Fibroblast of skin of back (primary cell): Measurements from ENCODE around the gene ENSA.
"Not testable (repeated sequence)": the region's sequence is repeated elsewhere in the genome, so short reads cannot be mapped to it uniquely, and the experiment has no call there.

Experiments
- DNase-seq: peaks from one replicate; pipeline ENCODE4 v3.0.0-alpha.2; 2013

The ENSA gene

GRCh38 chr1:150621497-150622302, 7.7 kb downstream of the ENSA start:
- DNase-seq, result peak; percentile 61

GRCh38 chr1:150620919-150621318, 8.5 kb downstream of the ENSA start:
- no peak for DNase-seq

DNA sequence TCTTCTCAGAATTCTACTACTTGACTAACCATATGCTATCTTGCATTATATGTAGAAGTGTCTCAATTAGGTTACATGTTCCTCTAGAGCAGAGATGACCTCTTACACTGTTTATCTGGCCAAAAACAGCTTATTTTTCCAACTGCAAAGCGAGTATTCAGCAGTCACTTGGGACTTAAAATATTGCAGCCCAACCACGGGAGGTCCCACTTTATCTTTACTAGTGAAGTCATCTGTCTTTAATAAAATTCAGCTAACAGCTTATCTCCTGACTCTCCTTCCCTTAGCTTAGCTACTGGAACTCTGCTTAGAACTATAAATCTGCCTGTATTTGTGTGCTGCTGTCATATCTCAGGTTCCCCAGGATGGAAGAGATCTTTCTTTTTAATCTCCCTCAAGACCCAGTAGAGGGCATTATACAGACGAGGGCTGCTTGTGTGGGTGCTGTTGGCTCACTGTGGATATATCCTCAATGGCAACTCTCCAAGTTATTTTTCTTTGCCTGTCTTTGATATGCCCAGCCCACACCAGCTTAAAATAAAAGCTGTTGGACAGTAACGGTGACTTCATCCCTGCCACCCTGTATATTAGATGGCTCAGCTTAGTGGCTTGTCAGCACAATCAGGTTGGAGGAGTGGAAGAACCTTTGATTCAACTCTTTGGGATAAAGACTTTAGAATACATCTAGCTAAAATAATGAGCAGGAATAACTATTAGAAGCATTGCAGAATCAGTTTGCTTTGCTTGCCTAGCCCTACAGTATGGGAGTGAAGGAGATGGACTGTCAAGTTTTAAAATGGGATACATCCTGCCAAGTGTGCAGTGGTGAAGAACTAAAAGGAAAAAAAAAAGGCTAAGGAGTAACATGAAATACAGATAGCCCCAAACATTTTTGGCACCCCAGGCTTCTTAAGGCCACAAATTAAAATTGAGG, 9.6 kb downstream of the ENSA start:
- peak; percentile 83 for DNase-seq

- no peak for DNase-seq
Observed at GRCh38 chr1:150615346-150616201, 13.8 kb downstream of the ENSA start.

DNA sequence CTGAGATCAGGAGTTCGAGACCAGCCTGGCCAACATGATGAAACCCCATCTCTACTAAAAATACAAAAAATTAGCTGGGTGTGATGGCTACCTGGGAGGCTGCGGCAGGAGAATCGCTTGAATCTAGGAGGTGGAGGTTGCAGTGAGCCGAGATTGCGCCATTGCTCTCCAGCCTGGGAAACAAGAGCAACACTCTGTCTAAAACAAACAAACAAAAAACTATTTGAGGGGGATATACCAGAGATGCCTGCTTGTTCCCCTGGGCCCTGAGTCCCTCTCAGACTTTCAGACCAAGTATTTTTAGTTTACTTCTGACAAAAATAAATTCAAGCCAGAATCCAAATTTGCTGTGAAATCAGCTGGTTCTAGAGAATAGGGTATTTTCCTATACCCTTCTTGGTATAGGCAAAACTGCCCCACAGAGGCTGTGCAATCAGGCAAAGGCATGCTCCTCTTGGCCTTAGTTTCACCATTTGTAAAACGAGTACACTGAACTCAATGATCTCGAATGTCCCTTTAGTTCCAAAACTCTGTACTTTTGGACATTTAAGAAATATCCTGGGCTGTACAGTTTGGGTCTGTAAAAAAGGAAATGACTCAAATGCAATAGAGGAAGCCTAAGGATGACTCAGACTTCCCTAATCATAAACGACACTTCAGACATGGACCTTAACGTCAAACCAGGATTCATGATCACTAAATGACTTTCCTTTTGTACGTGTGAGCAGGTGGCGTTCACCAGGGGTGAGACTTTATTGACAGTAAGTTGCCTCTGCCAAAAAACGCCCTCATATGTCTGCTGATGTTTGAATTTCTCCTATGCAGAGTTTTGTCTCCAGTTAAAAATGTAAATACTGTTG, 16.1 kb downstream of the ENSA start:
- DNase-seq, result peak; percentile 81

- DNase-seq, result no peak
Observed at GRCh38 chr1:150612014-150612345, 17.4 kb downstream of the ENSA start.

DNA sequence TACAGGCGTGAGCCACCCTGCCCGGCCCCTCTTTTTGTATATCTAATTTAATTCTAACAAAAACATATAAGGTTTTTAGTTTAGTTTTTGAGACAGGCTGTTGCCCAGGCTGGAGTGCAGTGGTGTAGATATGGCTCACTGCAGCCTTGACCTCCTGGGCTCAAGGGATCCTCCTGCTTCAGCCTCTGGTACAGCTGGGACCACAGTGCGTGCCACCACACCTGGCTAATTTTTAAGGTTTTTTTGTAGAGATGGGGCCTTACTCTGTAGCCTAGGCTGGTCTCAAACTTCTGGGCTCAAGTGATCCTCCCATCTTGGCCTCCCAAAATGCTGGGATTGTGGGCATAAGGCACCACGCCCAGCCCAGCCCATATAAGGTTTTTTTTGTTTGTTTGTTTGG, 18.8 kb downstream of the ENSA start:
- no peak for DNase-seq

GRCh38 chr1:150609732-150610131, 19.7 kb downstream of the ENSA start:
- no peak for DNase-seq

DNA sequence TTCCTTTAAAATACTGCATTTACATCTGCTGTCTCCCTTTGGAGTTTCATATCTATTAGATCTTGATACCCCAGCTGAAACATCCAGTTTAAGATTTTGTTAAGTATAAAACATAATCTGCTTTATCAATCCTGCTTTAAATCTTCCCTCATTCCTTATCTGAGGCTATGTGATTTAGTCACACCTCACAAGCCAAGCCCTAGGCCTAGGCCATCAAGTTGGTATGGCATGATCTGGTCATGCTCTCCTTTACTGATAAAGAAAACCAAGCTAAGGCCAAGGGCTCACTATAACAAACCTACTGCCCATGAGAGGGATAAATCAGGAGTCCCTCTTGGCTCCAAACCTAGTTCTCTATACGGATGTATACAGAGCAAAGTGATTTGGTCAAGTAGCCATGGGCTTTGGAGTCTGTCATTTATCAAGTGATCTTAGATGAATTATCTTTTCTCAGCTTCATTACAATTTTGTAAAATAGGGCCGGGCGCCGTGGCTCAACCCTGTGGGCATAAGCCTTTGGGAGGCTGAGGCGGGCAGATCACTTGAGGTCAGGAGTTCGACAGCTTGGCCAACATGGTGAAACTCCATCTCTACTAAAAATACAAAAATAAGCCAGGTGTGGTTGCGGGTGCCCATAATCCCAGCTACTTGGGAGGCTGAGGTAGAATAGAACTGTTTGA, 22.8 kb downstream of the ENSA start:
- DNase-seq, result no peak

GRCh38 chr1:150605451-150605731, 24.0 kb downstream of the ENSA start:
- not testable (repeated sequence) for DNase-seq

GRCh38 chr1:150604226-150604588, 25.2 kb downstream of the ENSA start:
- no peak for DNase-seq

DNA sequence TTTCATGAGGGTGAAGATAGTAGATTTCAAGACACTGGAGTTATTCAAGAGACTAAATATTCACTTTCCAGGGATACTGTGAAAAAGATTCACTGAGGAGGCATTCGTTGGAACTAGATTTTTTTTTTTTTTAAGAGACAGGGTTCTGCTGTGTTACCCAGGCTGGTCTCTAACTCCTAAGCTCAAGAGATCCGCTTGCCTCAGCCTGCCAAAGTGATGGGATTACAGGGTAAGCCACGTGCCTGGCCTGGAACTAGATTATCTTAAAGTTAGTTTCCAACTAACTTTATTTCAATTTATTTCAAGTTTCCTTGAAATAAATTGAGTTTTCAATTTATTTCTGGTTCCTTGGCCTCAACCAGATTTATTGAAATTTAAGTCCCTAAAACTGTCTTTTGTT, 25.7 kb downstream of the ENSA start:
- no peak for DNase-seq

DNA sequence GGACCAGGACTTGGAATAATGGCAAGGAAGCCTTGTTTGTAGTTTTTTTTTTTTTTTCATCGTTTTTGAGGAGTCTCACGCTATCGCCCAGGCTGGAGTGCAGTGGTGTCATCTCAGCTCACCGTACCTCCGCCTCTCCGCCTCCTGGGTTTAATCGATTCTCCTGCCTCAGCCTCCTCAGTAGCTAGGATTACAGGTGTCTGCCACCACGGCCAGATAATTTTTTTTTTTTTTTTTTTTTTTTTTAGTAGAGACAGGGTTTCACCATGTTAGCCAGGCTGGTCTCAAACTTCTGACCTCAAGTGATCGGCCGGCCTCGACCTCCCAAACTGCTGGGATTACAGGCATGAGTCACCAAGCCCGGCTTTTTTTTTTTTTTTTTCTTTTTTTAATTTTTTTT, 27.0 kb downstream of the ENSA start:
- not testable (repeated sequence) for DNase-seq

DNA sequence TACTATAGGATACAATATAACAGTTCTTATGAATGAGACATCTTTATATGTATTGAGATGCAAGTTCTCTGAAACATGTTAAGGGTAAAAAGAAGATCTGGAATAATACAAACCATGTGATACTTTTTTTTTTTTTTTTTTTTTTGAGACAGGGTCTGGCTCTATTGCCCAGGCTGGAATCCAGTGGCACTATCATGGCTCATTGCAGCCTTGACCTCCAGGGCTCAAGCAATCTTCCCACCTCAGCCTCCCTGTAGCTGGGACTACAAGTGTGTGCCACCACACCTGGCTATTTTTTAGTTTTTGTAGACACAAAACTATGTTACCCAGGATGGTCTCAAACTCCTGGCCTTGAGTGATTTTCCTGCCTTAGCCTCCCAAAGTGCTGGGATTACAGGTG, 27.9 kb downstream of the ENSA start:
- DNase-seq, result no peak

GRCh38 chr1:150598346-150598745, 31.1 kb downstream of the ENSA start:
- DNase-seq, result not testable (repeated sequence)

DNA sequence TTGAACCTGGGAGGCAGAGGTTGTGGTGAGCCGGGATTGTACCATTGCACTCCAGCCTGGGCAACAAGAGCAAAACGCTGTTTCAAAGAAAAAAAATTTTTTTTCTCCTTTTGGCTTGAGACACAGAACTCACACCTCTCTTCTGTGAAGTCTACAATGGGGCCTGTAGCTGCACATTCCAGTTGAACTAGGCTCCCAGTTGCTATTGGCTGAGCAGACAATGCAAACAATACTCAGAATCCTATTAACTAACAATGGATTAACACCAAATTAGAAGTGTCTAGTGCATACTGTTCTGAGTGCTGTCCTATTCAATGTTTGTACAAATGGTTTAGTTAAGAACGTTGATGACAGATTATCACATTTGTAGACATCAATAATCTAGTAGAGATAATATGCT, 32.4 kb downstream of the ENSA start:
- no peak for DNase-seq

DNA sequence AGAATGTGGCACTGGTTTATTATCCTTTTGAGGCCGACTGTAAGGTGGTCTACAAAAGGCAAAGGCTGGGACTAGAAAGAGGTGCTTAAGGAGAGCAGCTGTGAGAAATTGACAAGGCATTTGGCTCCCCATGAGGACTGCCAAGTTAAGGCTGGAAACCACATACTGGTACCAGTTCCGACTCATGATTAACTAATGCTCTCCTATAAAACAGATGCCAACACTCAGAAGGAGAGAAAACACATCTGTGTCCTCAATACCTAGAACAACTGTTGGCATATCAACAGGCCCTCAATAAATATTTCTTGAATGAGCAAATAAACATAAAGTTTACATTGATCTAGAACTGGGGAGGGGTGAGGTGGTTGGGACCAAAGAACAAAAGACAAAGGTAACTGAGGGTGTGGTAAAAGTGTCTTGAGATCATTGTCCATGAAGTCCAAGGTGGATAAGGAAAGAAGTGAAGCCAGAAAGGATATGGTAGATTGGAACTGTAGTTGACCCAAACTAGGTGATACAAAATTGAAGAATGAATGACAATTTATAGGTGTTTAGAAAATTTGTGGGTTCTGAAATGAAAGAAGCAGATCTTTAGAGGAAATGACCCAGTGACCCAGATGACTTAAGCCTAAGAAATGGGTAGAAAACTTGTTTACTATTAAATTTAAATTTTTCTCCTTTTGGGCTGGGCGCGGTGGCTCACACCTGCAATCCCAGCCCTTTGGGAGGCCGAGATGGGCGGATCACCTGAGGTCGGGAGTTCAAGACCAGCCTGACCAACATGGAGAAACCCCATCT, 33.1 kb downstream of the ENSA start:
- no peak for DNase-seq

DNA sequence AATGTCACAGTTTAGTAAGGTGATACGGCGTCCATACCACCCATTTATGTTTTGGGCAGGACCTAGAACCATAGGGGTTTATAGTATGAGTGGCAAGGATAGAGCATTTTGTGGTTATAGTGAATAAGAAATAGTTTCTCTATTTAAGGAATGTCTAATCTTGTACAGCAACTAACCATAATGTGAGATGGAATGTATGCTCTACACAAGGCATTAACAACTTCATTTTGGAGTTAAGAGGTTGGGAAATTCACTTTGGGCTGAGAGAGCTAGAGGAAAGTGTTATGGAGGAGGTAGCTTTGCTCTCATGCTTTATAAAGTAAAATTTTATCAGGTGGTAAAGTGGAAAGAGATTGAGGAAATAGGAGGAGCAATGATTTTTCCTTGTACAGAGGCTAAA, 47.0 kb downstream of the ENSA start:
- peak; percentile 74 for DNase-seq

DNA sequence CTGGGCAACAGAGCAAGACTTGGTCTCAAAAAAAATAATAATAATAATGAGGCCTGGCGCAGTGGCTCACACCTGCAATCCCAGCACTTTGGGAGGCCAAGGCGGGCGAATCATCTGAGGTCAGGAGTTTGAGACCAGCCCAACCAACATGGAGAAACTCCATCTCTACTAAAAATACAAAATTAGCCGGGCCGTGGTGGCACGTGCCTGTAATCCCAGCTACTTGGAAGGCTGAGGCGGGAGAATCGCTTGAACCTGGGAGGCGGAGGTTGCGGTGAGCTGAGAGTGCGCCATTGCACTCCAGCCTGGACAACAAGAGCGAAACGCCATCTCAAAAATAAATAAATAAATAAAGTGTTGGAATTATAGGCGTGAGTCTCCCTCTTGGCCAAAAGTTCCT, 47.5 kb downstream of the ENSA start:
- DNase-seq, result not testable (repeated sequence)

GRCh38 chr1:150581437-150581836, 48.0 kb downstream of the ENSA start:
- DNase-seq, result not testable (repeated sequence)

GRCh38 chr1:150580966-150581365, 48.4 kb downstream of the ENSA start:
- DNase-seq, result not testable (repeated sequence)
